ENCODE data around the gene HEXA.

The HEXA gene

DNA sequence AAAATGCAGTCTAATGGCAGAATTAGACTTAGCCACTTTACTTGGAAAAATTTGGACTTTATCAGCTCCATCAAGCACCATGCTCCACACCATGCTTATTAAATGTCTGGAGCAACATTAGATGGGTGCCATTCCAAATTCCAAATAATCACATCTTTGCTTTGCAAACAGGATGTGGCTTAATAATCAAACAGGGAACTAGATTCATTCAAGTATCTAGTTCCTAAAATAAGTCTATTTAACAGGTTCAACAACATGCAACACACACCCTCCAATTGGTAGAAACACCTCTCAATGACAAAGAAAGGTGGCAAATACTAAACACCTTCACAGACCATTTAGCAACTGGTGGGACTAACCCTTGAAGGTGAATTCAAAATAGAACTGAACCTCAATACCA, 3.5 kb downstream of the HEXA start:
- no peak for DNase-seq (ENCODE audit: low read depth)
- TF ChIP-seq, protein P1, sequence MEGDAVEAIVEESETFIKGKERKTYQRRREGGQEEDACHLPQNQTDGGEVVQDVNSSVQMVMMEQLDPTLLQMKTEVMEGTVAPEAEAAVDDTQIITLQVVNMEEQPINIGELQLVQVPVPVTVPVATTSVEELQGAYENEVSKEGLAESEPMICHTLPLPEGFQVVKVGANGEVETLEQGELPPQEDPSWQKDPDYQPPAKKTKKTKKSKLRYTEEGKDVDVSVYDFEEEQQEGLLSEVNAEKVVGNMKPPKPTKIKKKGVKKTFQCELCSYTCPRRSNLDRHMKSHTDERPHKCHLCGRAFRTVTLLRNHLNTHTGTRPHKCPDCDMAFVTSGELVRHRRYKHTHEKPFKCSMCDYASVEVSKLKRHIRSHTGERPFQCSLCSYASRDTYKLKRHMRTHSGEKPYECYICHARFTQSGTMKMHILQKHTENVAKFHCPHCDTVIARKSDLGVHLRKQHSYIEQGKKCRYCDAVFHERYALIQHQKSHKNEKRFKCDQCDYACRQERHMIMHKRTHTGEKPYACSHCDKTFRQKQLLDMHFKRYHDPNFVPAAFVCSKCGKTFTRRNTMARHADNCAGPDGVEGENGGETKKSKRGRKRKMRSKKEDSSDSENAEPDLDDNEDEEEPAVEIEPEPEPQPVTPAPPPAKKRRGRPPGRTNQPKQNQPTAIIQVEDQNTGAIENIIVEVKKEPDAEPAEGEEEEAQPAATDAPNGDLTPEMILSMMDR (conservative IDR thresholded peaks at IDR 0.05; ENCODE audit: low read depth, low read length) = no peak
- no peak overlapping the region for H3K4me3 ChIP-seq (ENCODE audit: low read length)

DNA sequence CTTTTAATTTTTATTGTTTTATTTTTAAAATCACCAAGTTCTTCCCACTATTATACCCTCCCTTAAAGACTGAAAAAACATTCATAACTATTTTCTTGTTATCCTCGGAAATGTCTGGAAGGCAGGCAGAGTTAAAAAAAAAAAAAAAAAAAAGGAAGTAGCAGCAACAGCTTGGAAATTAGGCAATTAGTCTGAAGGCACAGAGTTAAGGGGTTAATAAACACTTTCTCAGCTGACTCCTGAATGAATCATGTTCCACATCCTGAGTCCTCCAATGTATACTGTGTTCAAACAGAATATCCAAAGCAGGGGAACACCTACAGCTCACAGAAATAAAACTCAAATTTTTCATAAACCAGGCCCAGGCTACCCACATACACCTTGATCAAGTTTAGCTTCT, 5.8 kb downstream of the HEXA start:
- DNase-seq (ENCODE audit: low read depth) = no peak
- no peak overlapping the region for H3K4me3 ChIP-seq (ENCODE audit: low read length)
- TF ChIP-seq, protein P1 (conservative IDR thresholded peaks at IDR 0.05; ENCODE audit: low read depth, low read length) = no peak

DNA sequence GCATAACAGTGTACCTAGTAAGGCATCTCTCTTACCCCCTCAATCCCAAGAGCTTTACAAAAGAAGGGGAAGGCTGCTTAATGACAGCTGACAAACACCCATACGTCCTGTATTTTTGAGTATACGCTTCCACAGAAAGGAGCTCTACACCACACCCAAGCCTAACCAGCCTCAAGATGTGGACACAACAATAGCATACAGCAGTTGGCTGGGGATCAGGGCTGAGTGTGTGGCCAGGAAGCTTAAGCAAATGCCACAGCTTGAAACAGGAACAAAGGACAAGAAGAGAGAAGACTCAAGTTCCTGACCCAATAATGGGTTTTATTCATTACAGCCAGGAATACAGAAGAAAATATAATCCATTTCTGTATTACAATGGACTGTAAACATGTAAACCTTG, 6.9 kb downstream of the HEXA start:
- TF ChIP-seq, protein P1 (conservative IDR thresholded peaks at IDR 0.05; ENCODE audit: low read depth, low read length) = no peak
- DNase-seq (ENCODE audit: low read depth) = no peak
- no peak overlapping the region for H3K4me3 ChIP-seq (ENCODE audit: low read length)

DNA sequence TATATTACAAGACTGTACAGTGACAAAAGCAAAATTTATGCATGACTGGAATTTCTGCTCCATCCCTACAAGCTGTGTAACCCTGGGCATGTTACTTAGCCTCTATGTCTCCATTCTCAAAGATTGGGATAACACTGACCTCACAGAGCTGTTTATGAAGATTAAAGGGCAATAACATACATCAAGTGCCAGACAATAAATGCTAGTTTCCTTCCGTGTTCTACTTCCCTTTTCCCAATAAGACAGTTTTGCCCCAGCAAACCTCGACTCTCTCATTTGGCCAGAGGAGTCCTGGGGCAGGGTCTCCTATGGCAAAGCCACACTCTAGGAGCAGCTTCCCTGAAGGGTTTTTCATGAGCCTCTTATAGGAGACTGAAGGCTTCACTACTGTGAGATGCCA, 7.5 kb downstream of the HEXA start:
- TF ChIP-seq, protein P1 (conservative IDR thresholded peaks at IDR 0.05; ENCODE audit: low read depth, low read length) = no peak
- no peak for DNase-seq (ENCODE audit: low read depth)
- H3K4me3 ChIP-seq (ENCODE audit: low read length) = no peak overlapping the region

DNA sequence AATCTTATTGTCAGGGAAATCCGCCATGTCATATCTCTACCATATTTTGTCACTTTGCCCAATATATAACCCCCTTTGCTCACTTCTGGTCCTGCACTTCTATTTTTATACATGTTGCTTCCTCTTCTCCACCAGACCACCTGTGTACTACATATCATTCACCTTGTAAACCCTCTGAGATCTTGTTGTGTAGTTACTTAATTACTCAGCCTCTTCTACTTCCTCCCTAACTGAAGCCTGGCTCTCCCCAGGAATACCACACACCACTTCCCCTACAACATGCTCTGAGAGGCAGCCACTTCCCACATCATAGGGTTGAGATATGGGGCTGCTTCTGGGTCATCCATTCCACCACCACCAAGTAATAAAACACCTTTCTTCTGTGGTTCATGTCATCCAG, 10.0 kb downstream of the HEXA start:
- no peak for DNase-seq (ENCODE audit: low read depth)
- H3K4me3 ChIP-seq (ENCODE audit: low read length) = no peak overlapping the region
- TF ChIP-seq, protein P1 (conservative IDR thresholded peaks at IDR 0.05; ENCODE audit: low read depth, low read length) = no peak

DNA sequence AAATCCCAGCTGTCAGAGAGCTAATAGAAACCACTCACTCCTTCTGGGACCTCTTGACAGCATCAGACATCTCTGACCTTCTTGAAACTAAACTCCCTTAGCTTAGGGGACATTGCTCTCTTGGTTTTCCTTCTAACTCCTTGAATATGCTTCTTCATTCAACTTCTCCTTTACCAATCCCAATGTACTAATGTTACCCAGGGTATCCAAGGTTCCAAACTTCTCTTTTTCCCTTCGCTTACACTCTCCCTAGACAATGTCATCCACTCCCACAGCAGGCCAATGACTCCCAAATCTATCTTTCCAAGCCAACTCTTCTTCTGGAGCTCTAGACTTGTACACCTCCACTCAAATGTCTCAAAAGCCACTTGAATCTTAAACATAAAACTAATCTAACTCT, 14.6 kb downstream of the HEXA start:
- no peak for DNase-seq (ENCODE audit: low read depth)
- TF ChIP-seq, protein P1 (conservative IDR thresholded peaks at IDR 0.05; ENCODE audit: low read depth, low read length) = no peak

DNA sequence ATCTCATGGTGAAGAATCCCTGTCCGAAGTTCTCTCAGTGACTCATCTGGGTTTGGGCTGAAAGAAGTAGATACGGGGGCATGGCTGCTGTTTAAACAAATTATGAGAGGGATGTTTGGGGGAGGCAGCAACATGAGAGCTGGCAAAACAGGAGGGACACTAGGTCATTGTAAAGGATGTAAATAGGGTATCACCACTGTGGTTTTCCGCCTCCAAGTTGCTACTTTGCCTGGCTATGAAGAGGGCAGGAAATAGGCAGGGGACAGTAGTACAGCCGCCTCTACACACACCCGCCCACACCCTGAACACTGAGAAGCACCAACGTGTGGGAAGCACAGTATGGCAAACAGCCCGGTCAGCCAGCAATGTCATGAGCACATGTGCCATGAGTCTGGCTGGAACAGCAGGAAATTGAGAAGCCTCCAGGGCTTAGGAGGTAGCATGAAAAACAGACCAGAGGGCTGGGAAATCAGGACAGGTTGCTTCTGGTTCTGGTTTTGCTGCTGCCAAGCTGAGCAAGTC, 17.1 kb downstream of the HEXA start:
- TF ChIP-seq, protein P1 (conservative IDR thresholded peaks at IDR 0.05; ENCODE audit: low read depth, low read length) = no peak
- H3K4me3 ChIP-seq (ENCODE audit: low read length) = no peak overlapping the region
- peak; percentile 47 for DNase-seq (ENCODE audit: low read depth)

More for the DNA sequence above, 14.6 kb downstream of the HEXA start:
- no peak overlapping the region for H3K4me3 ChIP-seq (ENCODE audit: low read length)
